ENCODE results near the gene PCSK5. TPM values are rescaled to one million over a fixed set of nuclear protein-coding genes. Genes with fewer than 3 reads are reported as not detected.

Gene PCSK5
- total and polyA plus RNA-seq, 10 donors = 0.28 to 8.1 (median 5.5) TPM

DNA sequence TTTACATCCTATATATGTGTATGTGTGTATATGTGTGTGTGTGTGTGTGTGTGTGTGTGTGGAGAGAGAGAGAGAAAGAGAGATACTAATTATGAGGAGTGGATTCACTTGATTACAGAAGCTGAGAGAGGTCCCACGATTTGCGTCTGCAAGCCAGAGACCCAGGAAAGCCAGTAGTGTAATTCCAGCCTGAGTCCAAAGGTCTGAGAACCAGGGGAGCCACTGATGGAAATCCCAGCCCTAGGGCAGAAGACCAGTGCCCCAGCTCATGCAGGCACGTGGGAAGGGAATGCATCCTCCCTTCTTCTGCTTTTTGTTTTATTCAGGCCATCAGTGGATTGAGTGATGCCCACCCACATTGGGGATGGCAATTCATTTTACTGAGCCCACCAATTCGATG lies 74.8 kb downstream of the PCSK5 start:
- no peak overlapping the region for H3K4me3 ChIP-seq
- H3K9me3 ChIP-seq = no peaks in the 10 kb centered on the region
- H3K36me3 ChIP-seq = no peaks in the 10 kb centered on the region
- TF ChIP-seq, protein P1, sequence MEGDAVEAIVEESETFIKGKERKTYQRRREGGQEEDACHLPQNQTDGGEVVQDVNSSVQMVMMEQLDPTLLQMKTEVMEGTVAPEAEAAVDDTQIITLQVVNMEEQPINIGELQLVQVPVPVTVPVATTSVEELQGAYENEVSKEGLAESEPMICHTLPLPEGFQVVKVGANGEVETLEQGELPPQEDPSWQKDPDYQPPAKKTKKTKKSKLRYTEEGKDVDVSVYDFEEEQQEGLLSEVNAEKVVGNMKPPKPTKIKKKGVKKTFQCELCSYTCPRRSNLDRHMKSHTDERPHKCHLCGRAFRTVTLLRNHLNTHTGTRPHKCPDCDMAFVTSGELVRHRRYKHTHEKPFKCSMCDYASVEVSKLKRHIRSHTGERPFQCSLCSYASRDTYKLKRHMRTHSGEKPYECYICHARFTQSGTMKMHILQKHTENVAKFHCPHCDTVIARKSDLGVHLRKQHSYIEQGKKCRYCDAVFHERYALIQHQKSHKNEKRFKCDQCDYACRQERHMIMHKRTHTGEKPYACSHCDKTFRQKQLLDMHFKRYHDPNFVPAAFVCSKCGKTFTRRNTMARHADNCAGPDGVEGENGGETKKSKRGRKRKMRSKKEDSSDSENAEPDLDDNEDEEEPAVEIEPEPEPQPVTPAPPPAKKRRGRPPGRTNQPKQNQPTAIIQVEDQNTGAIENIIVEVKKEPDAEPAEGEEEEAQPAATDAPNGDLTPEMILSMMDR (IDR thresholded peaks at IDR 0.05 in 8 of 11, conservative IDR thresholded peaks at IDR 0.05 in 3 of 11) = no peak
- TF ChIP-seq POLR2AphosphoS5 (IDR thresholded peaks at IDR 0.05) (no peak), POLR2A (IDR thresholded peaks at IDR 0.05) (no peak)
- intact Hi-C loops (cut with DNase I; ENCODE audit: low total_unique reads) = no loop called here
- no peaks in the 10 kb centered on the region for H3K4me1 ChIP-seq
- no peak overlapping the region for H3K27ac ChIP-seq
- DNase-seq = no peak
- no peaks in the 10 kb centered on the region for H3K27me3 ChIP-seq (replicated peaks in 1 of 7)
- 83 to 92% (median 89%) methylated on average over 4 of the region's 4 CpGs for WGBS, 5 donors

DNA sequence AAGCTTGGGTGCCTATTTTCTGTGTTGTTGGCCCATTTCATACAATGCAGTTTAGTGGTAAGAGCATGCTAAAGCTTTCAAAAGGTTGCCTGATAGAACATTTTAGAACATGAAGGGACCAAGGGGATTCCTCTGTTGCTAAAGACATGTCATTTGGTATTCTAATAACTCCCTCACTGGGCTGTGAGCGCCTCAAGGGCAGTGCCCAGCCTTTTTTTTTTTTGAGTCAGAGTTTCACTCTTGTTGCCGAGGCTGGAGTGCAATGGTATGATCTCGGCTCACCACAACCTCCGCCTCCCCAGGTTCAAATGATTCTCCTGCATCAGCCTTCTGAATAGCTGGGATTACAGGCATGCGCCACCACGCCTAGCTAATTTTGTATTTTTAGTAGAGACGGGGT lies 77.1 kb downstream of the PCSK5 start:
- Histone ChIP-seq H3K9me3 (peaks cover 0 to 8% (median 0%) of the 10 kb centered on the region in 8 donors), H3K36me3 (no peaks in the 10 kb centered on the region), H3K4me1 (no peaks in the 10 kb centered on the region), H3K4me3 (no peak overlapping the region), H3K27me3 (replicated peaks in 1 of 7) (no peaks in the 10 kb centered on the region), H3K27ac (no peak overlapping the region)
- 93 to 98% (median 97%) methylated on average over 7 of the region's 7 CpGs for WGBS, 5 donors
- no peak for DNase-seq
- intact Hi-C loops (cut with DNase I; ENCODE audit: low total_unique reads) = no loop called here
- TF ChIP-seq POLR2A (IDR thresholded peaks at IDR 0.05) = no peak
- no peak for TF ChIP-seq POLR2AphosphoS5 (IDR thresholded peaks at IDR 0.05)
- TF ChIP-seq, protein P1 (IDR thresholded peaks at IDR 0.05 in 8 of 11, conservative IDR thresholded peaks at IDR 0.05 in 3 of 11) = no peak

DNA sequence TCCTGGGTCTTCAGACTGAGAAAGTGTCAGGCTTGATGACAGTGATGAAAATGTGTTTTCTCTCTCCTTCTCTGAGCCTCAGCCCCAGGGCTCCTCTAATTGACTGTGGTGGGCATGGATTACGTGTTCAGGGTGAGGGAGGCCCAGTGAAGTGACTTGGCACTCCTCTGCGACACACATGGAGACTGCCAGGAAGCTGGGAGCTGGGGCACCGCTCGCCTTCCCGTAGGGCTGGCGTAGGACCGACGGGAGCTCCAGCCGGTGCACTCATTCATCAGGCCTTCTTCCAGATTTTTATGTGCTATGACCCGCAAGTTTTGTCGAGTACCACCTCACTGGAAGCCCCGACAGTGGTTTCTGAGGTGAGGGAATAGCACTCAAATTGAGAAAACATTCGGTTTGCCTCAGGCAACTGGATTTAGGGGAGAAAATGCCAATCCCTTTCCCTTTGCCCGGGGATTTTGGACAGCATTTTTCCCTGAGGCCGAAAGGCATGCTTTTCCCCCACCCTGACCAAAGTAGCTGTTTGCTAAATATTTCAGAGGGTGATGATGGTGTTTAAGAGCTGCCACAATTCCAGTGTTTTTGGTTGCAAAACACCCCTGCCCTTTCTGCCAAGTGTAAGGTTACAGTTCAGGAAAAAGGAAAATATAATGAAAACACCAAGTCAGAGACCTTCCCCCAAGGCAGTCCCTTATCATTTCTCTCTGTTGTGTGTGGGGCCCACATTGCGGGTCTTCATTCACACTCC lies 83.7 kb downstream of the PCSK5 start:
- Histone ChIP-seq H3K9me3 (peaks cover 0 to 8% (median 0%) of the 10 kb centered on the region in 8 donors), H3K27me3 (replicated peaks in 1 of 7) (no peaks in the 10 kb centered on the region), H3K4me1 (no peaks in the 10 kb centered on the region), H3K4me3 (no peak overlapping the region), H3K36me3 (no peaks in the 10 kb centered on the region), H3K27ac (no peak overlapping the region)
- intact Hi-C loops (cut with DNase I; ENCODE audit: low total_unique reads) = no loop called here
- no peak for DNase-seq
- 83 to 91% (median 90%) methylated on average over 7 to 16 of the region's 16 CpGs for WGBS, 5 donors
- TF ChIP-seq POLR2AphosphoS5 (IDR thresholded peaks at IDR 0.05) = no peak
- TF ChIP-seq POLR2A (IDR thresholded peaks at IDR 0.05) = no peak
- TF ChIP-seq, protein P1 (IDR thresholded peaks at IDR 0.05 in 8 of 11, conservative IDR thresholded peaks at IDR 0.05 in 3 of 11) = no peak

DNA sequence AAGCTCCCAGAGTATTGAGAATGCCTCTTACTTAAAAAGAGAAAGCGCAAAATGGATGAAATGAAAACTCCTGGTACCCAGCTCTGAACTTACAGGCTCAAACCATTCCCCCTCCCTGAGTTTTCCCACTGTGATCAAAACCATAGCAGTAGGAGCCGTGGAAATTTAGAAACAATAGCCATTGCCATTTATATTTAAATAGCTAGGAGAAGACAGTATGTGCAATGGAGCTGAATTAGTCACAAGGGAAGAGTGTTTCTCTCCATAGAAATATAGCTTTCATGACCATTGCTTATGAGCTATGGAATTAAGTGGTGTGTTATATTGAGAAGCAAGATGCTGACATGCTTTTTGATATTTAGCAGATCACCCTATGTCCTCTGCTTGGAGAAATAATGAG lies 84.6 kb downstream of the PCSK5 start:
- TF ChIP-seq, protein P1 (IDR thresholded peaks at IDR 0.05 in 8 of 11, conservative IDR thresholded peaks at IDR 0.05 in 3 of 11) = no peak
- TF ChIP-seq POLR2AphosphoS5 (IDR thresholded peaks at IDR 0.05) (no peak), POLR2A (IDR thresholded peaks at IDR 0.05) (no peak)
- H3K36me3 ChIP-seq = no peaks in the 10 kb centered on the region
- no peak for DNase-seq
- no peaks in the 10 kb centered on the region for H3K27me3 ChIP-seq (replicated peaks in 1 of 7)
- H3K4me3 ChIP-seq = no peak overlapping the region
- H3K4me1 ChIP-seq = no peaks in the 10 kb centered on the region
- 80 to 94% (median 89%) methylated on average over 2 of the region's 2 CpGs for WGBS, 5 donors
- intact Hi-C loops (cut with DNase I; ENCODE audit: low total_unique reads) = no loop called here
- no peak overlapping the region for H3K27ac ChIP-seq
- H3K9me3 ChIP-seq = peaks cover 0 to 8% (median 0%) of the 10 kb centered on the region in 8 donors
